GM19238 (cell line): ENCODE results near the gene ZDHHC12.

Experiments
- DNase-seq: peaks from one replicate; pipeline ENCODE4 v3.0.0; 2011; ENCODE audit warnings: low spot score; ENCODE audit not compliant: insufficient read length

ZDHHC12 gene

DNA sequence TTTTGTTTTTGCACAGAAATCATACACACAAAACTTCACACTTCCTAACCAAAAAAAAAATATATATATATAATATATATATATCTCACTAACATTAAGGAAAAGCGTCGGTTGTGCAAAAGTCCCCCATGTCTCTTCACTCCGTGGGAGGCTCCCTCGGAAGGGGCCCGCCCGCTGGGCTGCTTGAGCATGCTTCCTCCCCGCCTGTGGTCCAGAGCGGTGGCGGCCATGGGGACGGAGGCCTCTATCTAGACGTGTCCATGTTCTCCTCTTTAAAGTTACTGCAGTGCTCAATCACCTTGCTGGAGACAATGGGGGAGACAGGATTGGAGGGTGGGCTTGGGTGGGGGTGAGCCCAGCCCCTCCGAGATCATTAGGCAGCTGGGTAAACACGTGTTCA lies 7.2 kb upstream of the ZDHHC12 start:
- no peak for DNase-seq

DNA sequence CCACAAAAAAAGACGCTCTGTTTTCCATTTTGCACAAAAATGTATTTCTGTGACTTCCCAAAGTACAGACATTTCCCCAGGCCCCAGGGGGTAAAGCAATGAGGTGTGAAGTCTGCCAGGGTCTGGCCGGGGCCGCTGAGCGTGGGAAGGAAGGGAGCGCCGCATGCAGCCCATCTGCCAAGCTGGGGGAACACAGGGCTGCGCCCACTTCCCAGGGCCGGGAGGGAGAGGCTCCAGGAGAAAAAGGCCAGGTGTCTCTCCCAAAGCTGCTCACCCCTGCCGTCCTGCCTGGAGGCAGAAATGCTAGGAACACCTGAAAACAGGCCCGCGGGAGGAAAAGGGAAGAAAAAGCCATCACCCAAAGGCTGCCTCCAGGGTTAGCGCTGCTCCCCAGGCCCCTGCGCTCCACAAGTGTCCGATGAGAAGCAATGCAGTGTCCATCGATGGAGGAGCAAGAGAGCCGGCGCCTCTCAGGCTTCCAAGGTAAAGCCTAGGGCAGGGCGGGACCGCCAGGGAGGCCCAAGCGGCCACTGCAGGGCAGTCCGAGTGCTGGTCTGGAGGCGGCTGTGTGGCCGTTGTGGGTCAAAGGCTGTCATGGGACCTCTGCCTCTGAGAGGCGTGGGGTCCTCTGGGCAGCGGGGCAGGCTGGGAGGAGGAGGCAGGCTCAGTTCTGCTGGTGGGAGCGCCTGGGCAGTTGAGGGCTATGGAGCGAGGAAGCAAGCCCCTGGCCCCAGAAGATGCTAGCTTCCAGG lies 6.0 kb upstream of the ZDHHC12 start:
- DNase-seq, result no peak

DNA sequence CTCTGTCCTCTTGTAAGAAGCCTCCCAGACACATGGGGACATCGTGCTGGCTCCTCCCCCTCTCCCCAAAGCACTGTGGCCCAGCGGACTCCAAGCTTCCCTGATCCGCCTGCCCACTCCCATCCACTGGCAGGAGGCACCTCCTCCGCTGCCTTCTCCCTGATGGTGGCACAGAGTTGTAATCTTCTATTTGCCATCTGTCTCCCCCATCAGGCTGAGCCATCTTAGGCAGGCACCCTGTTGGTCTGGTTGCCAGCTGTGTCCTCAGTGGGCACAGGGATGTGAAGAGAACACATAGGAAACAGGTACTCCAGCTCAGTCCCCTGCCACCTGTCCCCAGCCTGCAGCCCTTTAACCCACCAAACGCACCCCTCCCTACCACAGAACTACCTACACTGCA lies 5.4 kb upstream of the ZDHHC12 start:
- no peak for DNase-seq

DNA sequence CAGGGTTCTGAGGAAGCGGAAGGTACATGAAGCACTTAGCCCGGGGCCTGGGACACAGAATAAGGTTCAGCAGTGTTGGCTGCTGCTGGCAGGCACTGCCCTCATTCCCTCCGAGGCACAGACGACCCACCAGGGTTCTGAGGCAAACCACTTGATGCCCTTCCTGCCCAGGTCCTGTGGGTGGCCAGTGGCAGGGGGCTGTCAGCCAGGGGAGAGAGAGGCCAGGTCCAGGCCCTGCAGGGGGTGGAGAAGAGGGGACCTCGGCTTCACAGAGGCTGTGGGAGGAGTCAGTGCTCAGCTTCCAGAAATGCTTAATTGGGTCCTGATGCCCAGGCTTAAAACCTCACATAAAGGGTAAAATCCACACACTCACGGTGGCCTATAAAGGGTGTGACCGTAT lies 4.4 kb upstream of the ZDHHC12 start:
- no peak for DNase-seq

DNA sequence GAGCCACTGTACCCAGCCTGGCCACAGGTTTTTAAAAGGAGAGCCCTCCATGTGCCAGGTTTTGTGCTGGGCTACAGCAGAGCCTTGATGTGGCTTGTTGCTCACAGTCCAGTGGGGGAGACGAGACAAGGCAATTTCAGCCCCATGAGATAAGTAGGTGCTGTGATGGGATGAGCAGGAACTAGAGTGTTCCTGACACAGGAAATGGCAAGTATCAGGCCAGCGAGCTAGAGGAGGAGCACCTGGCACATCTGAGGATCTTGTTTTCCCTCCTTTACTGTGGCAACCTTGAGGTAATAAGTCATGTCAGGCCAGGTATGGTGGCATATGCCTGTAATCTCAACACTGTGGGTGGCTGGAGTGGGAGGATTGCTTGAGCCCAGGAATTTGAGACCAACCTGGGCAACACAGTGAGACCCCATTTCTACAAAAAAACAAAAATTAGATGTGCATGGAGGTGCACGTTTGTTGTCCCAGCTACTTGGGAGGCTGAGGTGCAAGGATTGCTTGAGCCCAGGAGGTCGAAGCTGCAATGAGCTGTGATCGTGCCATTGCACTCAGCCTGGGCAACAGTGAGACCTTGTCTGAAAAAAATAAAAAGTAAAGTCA lies 3.8 kb upstream of the ZDHHC12 start:
- DNase-seq, result no peak

DNA sequence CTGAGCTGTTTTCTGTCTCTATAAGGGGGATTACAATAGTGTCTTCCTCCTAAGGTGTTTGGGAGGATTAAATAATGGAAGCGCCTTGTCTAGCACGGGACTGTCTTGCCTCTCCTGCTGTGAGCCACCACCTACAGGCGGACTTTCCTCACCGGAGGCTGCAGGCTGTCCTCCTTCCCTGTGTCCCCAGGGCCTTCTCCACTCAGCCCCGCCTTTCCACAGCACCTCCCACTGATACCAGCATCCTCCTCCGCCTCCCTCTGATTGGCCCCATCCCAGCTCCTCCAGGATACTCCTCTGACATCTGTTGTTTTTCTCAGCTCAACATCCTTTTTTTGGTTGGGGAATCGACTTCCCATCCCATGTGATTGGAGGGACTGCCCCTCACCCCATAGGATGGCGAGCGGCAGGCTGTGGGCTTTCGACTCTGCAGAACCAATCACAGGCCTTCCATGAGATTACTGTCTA lies 851 bp upstream of the ZDHHC12 start:
- DNase-seq, result peak; percentile 62

DNA sequence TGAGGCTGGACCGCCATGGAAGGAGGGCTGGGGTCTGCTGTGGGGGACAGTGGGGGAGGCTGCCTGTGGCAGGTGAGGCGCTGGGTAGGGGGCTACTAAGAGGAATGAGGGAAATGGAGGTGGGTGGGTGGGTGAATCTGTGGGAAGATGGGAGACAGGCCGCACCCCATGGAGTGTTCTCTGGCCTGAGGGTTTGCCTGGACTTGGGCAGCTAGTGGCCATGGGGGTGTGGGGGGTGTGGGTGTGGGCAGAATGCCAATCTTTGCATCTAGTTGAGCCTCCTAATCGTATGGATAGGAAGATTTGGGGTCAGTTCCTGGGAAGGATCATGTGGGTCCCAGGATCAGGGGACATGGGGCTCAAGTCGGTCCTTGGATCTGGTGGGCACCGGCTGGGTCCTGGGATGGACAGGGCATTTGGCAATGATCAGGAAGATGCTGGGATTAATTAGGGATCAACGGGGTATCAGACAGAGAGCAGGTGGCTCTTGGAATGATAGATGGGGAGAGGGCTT lies 518 bp downstream of the ZDHHC12 start:
- DNase-seq, result no peak

DNA sequence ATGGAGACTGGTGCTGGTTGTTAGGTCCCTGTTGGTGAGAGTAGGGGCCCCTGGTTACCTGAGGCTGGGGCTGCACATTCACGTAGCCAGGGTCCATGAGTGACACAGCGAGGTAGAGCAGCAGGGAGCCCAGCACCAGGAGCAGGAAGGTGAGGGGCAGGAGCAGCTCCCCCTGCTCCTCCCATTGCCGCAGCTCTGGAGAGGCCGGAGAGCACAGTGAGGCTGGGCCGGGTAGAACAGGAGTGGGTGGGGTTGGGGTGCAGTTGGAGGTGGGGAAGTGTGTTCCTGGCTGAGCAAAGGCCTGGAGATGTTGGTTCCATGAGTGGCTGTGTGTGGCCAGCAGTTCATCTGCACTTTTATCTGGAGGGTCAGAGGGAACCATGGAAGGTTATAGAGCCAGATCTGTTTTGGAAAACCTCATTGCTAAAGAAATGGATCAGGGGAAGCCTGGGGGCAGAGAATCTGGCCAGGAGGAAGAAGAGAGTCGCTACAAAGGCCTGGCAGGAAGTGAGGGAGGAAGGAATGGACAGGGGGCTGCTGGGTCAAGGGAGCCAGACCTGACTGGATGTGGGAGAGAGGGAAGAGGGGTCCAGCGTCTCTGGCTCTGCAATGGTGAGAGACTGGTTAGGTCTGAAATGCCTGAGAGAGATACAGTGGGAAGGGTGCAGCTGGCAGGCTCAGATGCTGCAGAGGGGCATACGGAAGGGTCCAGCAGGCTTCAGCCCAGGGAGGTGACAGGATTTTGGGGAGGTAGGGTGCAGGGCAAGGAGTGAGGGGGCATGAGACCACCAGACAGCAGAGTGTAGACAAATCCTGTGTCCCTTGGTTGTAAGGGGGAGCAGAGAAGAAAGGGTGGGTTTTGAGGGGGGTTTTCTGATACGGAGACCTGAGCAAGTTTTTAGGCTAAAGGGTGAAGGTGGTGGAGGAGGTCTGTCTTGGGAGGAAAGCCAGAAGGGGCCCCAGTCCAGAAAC lies 1.3 kb downstream of the ZDHHC12 start:
- DNase-seq, result no peak

DNA sequence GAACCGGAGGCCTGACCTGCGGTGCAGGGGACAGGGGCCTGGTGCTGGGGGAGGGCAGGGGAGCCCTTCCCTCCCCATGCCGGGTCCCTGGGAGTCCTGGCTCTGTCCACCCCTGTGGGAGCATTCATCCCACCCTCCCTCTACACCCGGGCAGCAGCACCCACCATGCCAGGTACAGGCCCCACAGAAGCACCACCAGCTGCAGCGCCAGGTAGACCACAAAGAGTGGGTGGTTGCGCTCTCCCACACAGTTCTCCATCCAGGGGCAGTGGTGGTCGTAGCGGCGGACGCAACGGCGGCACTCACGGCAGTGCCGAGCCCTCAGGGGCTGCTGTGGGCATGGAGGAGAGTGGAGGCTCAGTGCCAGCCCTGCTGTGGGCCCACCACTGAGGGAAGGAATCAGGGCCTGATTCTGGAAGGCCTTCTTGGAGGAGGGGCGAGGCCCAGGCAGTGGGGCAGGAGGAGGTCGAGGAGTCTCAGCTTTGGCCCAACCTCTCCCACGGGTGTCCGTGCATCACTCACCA lies 2.4 kb downstream of the ZDHHC12 start:
- DNase-seq, result no peak

DNA sequence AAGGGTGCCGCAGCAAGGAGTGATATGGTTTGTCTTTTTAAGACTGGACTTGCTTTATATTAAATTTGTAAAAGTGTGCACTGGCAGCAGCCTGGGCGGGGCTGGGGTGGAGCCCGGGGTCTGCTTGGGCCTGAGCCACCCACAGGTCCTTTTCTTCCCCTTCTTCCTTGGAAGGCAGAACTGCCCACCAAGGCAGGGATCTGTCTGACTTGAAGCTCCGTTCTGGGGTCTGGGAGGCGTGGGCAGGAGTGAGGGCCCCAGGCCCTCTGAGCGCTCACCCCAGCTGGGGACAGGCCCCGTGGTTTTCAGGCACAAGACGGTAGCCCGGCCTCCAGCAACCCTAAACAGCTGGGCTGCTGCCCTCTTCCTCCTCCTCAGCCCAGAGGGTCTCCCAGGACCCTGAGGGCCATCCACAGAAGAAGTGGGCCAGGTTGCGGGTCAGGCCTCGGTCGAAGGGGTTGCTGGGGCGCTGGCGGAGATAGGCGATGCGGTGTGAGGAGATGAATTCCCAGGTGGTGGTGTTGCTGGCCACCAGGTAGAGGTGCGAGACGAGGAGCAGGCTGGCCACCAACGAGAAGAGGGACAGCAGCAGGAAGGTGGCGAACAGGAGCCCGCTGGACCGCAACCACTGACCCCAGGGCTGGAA lies 3.0 kb downstream of the ZDHHC12 start:
- no peak for DNase-seq

DNA sequence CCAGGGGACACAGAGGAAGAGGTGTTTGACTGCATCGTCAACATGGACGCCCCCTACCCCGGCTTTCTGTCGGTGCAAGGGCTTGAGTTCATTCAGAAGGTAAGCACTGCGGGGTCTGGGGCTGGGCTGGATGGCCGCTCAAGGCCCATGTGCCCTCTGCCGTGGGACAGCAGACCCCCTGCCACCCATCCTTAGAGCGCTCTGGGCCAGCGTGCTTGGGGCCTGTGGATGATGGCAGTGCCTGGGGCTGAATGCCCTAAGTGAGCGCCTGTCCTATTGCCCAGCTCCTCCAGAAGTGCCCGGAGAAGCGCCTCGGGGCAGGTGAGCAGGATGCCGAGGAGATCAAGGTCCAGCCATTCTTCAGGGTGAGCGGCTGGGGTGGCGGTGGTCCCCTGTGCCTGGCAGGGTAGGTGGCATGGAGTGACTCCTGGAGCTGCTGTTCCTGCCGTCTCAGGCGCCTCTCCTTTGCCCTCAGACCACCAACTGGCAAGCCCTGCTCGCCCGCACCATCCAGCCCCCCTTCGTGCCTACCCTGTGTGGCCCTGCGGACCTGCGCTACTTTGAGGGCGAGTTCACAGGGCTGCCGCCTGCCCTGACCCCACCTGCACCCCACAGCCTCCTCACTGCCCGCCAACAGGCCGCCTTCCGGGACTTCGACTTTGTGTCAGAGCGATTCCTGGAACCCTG lies 3.9 kb downstream of the ZDHHC12 start:
- DNase-seq, result no peak

DNA sequence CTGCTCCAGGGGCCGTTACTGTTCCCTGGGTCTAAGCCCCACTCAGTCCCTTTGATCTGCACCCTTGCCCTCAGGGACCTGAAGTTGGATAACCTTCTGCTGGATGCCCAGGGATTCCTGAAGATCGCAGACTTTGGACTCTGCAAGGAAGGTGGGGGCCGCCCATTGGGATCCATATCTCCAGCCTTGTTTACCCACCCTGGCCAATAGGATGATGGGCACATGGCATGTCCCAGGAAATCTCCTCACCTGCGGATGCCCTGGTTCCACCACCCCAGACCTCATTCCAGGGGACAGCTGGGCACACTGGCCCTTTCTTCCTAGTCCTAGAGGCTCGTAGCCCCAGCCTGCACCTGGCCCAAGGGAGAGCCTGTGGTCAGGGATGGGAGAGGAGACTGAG lies 5.5 kb downstream of the ZDHHC12 start:
- DNase-seq, result no peak

DNA sequence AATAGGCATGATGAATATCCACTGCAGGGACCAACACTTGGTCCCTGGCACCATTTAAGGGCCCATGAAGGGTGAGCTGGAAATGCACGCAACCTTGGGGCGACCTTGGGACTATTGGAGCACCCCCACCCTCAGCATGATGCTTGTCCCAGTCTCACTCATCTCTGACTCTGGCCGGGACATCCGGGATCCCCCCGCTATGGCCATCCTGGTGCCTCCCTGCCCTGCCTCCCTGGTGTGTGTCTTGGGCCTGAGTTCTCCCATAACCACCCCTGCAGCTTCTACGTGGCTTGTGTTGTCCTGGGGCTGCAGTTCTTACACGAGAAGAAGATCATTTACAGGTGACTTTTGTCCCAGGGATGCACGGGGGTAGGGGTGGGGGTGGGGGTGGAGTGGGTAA lies 5.9 kb downstream of the ZDHHC12 start:
- DNase-seq, result no peak

DNA sequence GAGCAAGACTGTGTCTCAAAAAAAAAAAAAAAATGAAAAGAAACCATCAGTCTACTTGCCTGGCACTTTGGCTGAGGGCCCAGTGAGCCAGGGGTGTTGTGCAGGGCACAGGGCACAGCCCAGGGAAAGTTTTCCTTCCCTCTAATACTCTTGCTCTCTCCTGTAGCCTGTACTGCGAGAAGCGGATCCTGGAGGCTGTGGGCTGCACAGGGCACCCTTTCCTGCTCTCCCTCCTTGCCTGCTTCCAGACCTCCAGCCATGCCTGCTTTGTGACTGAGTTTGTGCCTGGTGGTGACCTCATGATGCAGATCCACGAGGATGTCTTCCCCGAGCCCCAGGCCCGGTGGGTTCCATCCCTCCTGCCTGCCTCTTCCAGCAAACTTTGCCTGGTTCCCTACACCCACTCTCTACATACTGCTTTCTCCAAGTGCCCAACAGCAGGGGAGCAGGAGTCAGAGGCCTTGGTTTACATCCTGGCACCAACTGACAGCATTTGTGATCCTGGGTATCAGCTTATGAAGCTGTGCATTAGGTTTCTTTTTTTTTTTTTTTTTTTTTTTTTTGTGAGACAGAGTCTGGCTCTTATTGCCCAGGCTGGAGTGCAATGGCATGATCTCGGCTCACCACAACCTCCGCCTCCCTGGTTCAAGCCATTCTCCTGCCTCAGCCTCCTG lies 7.2 kb downstream of the ZDHHC12 start:
- no peak for DNase-seq

DNA sequence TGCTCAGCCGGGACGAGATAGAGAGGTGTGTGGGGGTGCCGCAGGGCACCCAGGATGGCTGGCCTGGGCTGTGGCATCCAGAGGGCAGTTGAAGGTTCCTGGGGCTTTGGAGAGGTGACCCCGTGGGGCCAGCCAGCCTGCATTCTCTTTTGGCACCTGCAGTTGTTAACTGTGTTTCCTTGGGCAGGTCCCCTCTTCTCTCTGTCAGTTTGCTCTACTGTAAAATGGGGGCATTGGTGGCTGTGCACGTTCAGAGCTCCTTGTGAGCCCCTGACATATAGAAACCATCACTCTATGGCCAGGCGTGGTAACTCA lies 8.5 kb downstream of the ZDHHC12 start:
- no peak for DNase-seq

DNA sequence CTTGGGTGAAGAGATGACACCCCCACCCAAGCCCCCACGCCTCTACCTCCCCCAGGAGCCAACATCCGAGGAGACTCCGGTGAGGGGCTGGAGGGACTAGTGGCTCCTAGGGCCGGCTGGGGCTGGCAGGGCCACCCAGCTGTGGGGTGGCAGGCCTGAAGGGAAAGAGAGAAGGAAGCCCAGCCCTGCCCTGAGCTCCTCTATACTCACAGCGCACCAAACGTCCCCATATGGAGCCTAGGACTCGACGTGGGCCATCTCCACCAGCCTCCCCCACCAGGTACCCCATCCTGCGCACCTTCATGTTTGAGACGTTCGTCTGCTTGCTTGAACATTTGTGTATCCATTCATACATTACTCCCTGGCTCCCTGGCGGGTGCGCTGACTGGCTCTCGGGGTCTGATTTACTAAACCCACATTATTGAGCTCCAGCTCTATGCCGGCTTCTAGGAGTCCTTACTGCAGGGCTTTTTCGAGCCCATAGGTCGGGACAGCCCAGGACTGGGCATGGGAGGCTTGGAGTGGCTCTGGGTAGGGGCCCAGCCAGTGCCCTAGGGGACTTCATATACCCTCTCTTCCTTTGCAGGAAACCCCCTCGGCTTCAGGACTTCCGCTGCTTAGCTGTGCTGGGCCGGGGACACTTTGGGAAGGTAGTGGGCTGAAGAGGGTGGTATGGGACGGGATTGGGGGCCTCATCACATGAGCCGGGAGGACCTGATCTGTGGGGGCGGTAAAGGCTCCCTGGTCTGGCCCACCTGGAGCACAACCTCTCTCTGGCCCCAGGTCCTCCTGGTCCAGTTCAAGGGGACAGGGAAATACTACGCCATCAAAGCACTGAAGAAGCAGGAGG lies 9.1 kb downstream of the ZDHHC12 start:
- no peak for DNase-seq

DNA sequence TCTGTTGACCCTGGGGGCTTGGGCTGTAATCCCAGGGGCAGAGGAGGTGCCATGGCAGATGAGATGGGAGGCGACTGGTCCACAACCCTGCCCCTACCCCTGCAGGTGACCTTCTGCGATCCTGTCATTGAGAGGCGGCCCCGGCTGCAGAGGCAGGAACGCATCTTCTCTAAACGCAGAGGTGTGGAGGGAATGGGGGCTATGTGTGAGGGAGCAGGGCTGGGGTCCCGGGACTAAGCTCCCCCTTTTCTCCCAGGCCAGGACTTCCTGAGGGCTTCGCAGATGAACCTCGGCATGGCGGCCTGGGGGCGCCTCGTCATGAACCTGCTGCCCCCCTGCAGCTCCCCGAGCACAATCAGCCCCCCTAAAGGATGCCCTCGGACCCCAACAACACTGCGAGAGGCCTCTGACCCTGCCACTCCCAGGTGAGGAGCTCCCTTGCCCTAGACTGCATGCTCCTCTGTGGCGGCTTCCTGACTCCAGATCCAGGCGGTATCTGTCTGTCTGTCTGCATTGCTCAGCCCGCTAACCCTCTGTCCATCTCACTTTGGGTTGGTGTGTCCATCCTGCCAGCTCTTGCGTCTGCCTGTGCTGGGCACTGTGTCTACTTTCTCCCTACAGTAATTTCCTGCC lies 9.9 kb downstream of the ZDHHC12 start:
- no peak for DNase-seq

DNA sequence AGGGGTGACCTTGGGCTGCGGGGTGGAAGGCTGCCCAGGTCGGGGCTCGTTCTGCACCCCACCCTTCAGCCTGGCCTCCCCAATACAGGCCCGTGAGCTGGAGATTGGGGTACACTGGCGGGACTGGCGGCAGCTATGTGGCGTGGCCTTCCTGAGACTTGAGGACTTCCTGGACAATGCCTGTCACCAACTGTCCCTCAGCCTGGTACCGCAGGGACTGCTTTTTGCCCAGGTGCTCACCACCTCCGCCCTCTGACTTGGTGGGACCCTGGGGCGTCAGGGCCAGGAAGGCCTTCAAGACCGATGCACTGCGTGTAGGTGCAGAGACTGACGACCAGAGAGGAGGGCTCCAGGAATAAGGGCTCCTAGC lies 10.5 kb downstream of the ZDHHC12 start:
- DNase-seq, result no peak
